A549 (cell line): ENCODE results near the gene ID3.
A peak's percentile ranks its signal among the peaks of the same experiment; 100 is the strongest.

Experiments used
- CHD2 ChIP-seq: fragments of 150-350 bp; IDR thresholded peaks from 2 replicates; pipeline ENCODE4 v1.6.1; 2014; ENCODE audit warnings: low read length; ENCODE audit not compliant: partially characterized antibody
- CHD4 ChIP-seq: fragments of 200-600 bp; sonication (generic); IDR thresholded peaks from 2 replicates; pipeline ENCODE4 v1.6.1; 2016; ENCODE audit warnings: antibody characterized with exemption, mild to moderate bottlenecking, borderline replicate concordance
- CTCF ChIP-seq: fragments of >200 bp; sonication (Bioruptor Twin); formaldehyde crosslinking; IDR thresholded peaks from 3 replicates; pipeline ENCODE4 v1.5.1; 2016
- EP300 ChIP-seq, 2 experiments: fragments of >200 bp; sonication (Bioruptor Twin); formaldehyde crosslinking; IDR thresholded peaks; 2 replicates in 1 of 2; 3 replicates in 1 of 2; pipeline ENCODE4 v1.6.1; 2016 to 2017
- HDAC2 ChIP-seq: fragments of 200-600 bp; sonication (generic); IDR thresholded peaks from 2 replicates; pipeline ENCODE4 v1.6.1; 2016
- JUNB ChIP-seq: fragments of >200 bp; sonication (Bioruptor Twin); formaldehyde crosslinking; IDR thresholded peaks from 2 replicates; pipeline ENCODE4 v1.6.1; 2016
- KDM1A ChIP-seq: fragments of 200-600 bp; sonication (generic); IDR thresholded peaks from 2 replicates; pipeline ENCODE4 v1.6.1; 2016; ENCODE audit warnings: low read depth, mild to moderate bottlenecking
- MAFK ChIP-seq: fragments of 450-650 bp; IDR thresholded peaks from 2 replicates; pipeline ENCODE4 v1.6.1; 2014; ENCODE audit not compliant: partially characterized antibody
- MAX ChIP-seq: IDR thresholded peaks from 2 replicates; pipeline ENCODE4 v1.6.1; 2012
- NR3C1 ChIP-seq: fragments of >200 bp; sonication (Bioruptor Twin); formaldehyde crosslinking; IDR thresholded peaks from 3 replicates; pipeline ENCODE4 v1.6.1; 2017
- POLR2A ChIP-seq: IDR thresholded peaks from 2 replicates; pipeline ENCODE4 v1.6.1; 2012; ENCODE audit warnings: mild to moderate bottlenecking, low read length
- RAD21 ChIP-seq, 2 experiments: fragments of >200 bp in 1 of 2; sonication (Bioruptor Twin) in 1 of 2; formaldehyde crosslinking in 1 of 2; IDR thresholded peaks in 1 of 2; conservative IDR thresholded peaks in 1 of 2; 2 replicates in 1 of 2; 3 replicates in 1 of 2; pipeline ENCODE4 v1.6.1; 2012 to 2018; ENCODE audit warnings: inconsistent platforms in 1 of 2
- RFX5 ChIP-seq: fragments of 450-650 bp; IDR thresholded peaks from 2 replicates; pipeline ENCODE4 v1.7.1; 2014; ENCODE audit warnings: antibody characterized with exemption, mild to moderate bottlenecking, moderate library complexity
- SMC3 ChIP-seq: fragments of >200 bp; sonication (Bioruptor Twin); formaldehyde crosslinking; IDR thresholded peaks from 3 replicates; pipeline ENCODE4 v1.6.1; 2018; ENCODE audit warnings: inconsistent platforms

GRCh38 chr1:23544444-23545389 is 14.6 kb downstream of the ID3 start:
- TF ChIP-seq POLR2A (no peak), CTCF (peak; percentile 90), EP300 (IDR thresholded peaks at IDR 0.05) (no peak), RAD21 (conservative IDR thresholded peaks at IDR 0.05 in 1 of 2, IDR thresholded peaks at IDR 0.05 in 1 of 2) (peak; percentile 98), KDM1A (no peak), NR3C1 (no peak), JUNB (no peak), HDAC2 (no peak), MAFK (no peak), SMC3 (peak; percentile 99), CHD4 (no peak), RFX5 (peak; percentile 56; the same call in 1 of the 2 replicates), MAX (no peak), CHD2 (no peak)
